AG10803 (cell line): Measurements from ENCODE around the gene FHIT.

Experiments used
- DNase-seq: peaks from one replicate; pipeline ENCODE4 v3.0.0; 2010; ENCODE audit warnings: low read depth
- H3K4me3 ChIP-seq: 2 replicates; pipeline ENCODE4 v1.5.1; 2011; ENCODE audit warnings: mild to moderate bottlenecking, low read length, control low read depth
- TF ChIP-seq, protein P1 (sequence below): conservative IDR thresholded peaks from 2 replicates; pipeline ENCODE4 v1.5.1; 2011; ENCODE audit warnings: mild to moderate bottlenecking, low read length, control low read depth, inconsistent platforms

Gene FHIT

DNA sequence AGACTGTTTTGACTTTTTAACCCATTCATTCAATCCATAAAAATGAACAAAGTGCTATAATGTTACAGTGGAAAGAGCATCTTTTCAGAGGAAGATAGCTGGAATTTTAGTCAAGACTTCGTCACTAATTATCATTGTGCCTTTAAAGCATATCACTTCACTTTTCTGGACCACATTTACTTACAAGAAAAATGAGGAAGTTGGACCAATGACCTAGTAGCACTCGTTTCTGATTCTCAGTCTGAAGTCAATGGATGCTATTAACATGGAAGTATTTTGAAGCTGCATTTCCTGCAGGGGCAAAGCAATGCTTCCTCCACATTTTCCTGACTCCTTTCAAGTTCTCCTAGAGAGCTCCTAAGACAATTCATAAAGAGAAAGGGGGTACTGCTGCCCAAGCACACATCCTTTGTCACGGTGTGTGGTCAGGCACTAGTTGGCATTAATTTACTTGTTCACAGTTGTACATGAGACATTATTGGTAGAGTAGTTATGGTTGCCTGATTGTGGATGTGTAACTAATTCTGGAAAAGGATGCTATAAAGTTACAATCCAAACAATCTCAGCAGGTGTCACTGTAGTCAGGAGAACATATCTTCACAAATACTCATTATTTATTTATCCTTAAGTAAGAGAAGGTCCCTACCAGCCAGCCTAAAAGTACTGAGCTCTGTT is 1049.1 kb downstream of the FHIT start:
- no peak overlapping the region for H3K4me3 ChIP-seq
- TF ChIP-seq, protein P1, sequence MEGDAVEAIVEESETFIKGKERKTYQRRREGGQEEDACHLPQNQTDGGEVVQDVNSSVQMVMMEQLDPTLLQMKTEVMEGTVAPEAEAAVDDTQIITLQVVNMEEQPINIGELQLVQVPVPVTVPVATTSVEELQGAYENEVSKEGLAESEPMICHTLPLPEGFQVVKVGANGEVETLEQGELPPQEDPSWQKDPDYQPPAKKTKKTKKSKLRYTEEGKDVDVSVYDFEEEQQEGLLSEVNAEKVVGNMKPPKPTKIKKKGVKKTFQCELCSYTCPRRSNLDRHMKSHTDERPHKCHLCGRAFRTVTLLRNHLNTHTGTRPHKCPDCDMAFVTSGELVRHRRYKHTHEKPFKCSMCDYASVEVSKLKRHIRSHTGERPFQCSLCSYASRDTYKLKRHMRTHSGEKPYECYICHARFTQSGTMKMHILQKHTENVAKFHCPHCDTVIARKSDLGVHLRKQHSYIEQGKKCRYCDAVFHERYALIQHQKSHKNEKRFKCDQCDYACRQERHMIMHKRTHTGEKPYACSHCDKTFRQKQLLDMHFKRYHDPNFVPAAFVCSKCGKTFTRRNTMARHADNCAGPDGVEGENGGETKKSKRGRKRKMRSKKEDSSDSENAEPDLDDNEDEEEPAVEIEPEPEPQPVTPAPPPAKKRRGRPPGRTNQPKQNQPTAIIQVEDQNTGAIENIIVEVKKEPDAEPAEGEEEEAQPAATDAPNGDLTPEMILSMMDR = no peak
- DNase-seq = no peak

DNA sequence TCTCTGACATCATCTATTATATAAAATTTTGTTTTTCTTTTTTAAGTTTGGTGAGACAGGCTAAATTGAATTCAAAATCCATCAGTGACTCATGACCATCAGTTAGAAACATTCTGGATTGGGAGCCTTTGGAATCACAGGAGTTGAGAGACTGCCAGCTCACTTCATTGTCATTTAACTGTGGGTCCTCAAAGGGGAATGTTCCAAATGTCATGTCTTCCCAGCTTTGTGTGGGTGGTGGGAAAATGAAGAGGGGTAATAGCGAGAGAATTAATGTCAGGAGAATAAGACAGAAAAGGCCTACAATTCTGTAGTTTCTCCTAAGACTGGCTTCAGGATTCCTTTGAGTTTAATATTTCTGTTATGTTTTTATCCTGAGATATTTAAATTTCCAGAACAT is 1051.9 kb downstream of the FHIT start:
- no peak for DNase-seq
- TF ChIP-seq, protein P1 = no peak
- no peak overlapping the region for H3K4me3 ChIP-seq

DNA sequence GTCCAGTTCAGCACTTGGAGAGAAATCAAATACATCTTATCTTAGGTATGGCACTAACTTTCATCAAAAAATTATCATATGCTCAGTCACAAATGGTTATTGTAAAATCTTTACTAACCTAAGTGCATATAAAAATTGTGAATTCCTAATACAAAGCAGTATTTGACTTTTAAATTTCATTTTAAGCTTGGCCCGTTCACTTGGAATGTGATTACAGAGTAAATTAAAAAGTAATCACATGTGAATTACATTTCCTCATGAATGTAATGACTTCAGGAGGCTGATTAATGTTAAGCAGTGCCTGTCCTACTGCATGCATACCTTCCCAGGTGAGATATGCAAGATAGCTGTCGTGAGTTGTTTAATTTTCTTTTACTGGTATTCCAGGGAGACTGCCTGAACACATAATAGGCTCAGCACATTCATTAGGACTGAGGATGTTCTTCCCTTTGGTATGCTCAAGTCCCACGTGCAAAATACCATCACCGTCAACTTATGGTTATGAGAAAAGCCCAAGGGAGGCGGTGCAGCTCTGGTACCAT is 1053.0 kb downstream of the FHIT start:
- TF ChIP-seq, protein P1 = no peak
- no peak for DNase-seq
- H3K4me3 ChIP-seq = no peak overlapping the region

DNA sequence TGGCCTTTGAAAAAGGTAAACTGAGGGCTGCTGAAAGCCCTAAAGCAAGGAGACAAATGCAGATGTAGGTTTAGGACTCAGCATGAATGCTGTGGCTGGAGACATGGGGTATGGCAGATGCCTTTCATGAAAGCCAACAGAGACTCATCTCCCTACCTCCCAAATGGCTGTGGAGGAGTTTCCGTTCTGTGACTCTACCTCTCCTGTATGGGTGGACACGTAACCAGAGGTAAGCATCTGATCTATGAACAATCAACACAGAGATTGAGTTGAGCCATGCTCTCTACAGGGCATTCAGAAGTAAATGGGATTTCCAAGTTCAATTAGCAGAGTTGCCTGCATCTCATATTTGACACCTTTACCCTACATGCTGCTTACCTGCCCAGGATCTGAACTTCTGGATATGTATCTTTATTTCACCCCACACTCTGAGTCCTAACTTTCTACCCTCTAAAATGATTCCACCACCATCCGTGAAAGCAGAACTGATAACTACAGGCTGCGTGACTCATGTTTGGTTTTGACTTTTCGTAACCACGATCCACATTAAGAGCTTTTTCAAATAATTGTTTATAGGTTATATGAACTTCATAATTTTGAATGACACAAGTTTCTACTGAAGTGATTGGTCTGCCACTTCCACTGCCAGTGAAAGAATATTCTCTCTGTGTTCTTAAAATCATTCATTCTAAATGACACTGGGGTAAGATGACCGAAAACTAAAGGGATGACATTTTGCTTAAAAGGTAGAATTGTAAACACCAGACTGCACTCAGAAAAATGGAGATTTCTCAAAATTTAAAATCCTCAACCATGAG is 1058.7 kb downstream of the FHIT start:
- TF ChIP-seq, protein P1 = no peak

DNA sequence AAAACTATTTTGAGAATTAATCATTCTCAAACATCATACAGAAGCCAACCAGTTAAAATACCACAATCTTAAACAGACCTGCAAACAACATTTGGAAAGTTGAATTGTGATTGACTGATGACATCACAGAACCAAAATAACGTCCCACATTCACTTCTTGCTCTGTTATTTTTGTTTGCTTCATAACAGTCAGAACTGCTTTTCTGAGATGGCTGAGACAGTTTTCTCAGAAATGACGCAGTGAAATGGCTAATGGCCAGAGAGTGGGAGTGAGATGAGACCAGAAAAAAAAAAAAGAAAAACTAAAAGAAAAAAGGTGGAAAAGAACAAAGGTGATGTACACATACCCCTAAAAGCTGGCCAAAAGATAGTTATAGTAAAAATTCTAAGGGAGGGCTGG is 1061.2 kb downstream of the FHIT start:
- TF ChIP-seq, protein P1 = no peak
- H3K4me3 ChIP-seq = no peak overlapping the region
- DNase-seq = no peak

More for the DNA sequence above, 1058.7 kb downstream of the FHIT start:
- no peak overlapping the region for H3K4me3 ChIP-seq
- no peak for DNase-seq

DNA sequence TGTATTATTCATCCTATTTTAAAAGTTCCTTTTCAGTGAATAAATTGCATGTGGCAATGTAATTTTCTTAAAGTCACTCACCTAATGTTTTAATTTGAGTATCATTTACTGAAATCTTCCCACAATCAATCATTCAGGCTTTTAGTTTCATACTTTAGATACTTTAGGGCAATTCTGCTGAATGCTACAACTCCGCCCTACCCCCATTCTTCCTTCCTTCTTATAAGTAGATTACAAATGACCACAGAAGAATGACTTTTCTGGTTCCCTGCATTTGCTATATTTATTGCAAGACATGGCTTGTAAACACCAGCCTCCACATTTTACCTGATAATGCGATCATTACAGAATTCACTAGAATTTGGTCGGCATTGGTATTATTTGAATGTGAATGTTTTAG is 1061.9 kb downstream of the FHIT start:
- no peak for DNase-seq
- H3K4me3 ChIP-seq = no peak overlapping the region
- TF ChIP-seq, protein P1 = no peak
